H1 (cell line): ENCODE measurements around the gene SCAMP2. TPM values are rescaled to one million over a fixed set of nuclear protein-coding genes. Genes with fewer than 3 reads are reported as not detected.

Source experiments
- EZH2 ChIP-seq: fragments of 200-600 bp; sonication (generic); IDR thresholded peaks from 2 replicates; pipeline ENCODE4 v1.7.1; 2012; ENCODE audit warnings: low read depth, mild to moderate bottlenecking, moderate library complexity, low read length, inconsistent platforms; ENCODE audit not compliant: severe bottlenecking
- NANOG ChIP-seq: IDR thresholded peaks from 2 replicates; pipeline ENCODE4 v1.6.1; 2011; ENCODE audit warnings: low read length, low read depth, mild to moderate bottlenecking, inconsistent platforms; ENCODE audit not compliant: insufficient read depth, poor library complexity, severe bottlenecking
- NRF1 ChIP-seq: IDR thresholded peaks from 2 replicates; pipeline ENCODE4 v1.6.1; 2011; ENCODE audit warnings: mild to moderate bottlenecking, low read depth, low read length, improper control_type of control experiment
- POU5F1 ChIP-seq: IDR thresholded peaks from 2 replicates; pipeline ENCODE4 v1.6.1; 2011; ENCODE audit warnings: low read depth, mild to moderate bottlenecking, low read length, moderate library complexity
- TAF7 ChIP-seq: optimal IDR thresholded peaks from 2 replicates; pipeline ENCODE3; 2011; ENCODE audit warnings: low read depth, mild to moderate bottlenecking, inconsistent platforms, low read length, moderate library complexity, borderline replicate concordance
- polyA plus RNA-seq, 7 experiments: library from polyadenylated mRNA; depleted of rRNA in 3 of 7; stranded (reverse) in 5 of 7; unstranded in 2 of 7; fragments of >200 nt in 5 of 7; fragments of 200-250 nt in 2 of 7; gene quantifications; 1 replicate in 5 of 7; 2 replicates in 1 of 7; 4 replicates in 1 of 7; pipeline versions ENCODE4 v1.2.1 to v1.2.3, GENCODE V29; 2011 to 2013; ENCODE audit warnings: missing spikeins in 2 of 7, mixed read lengths in 2 of 7
- total RNA-seq: library from RNA; stranded (reverse); fragmentation: NEBNext Ultra II Directional; extraction: Animal tissue kit (Norgen Biotek cat#: 25700); gene quantifications from 2 replicates; pipeline ENCODE4 v1.2.1, GENCODE V29; 2021

SCAMP2 gene
- total and polyA plus RNA-seq, 2 of the 8 experiments (the other 6 are each of a cell fraction or from before 2014, with no cell fraction given): 41.7 to 131 TPM

GRCh38 chr15:74866090-74866489, 7.1 kb downstream of the SCAMP2 start (continued):
- TF ChIP-seq NANOG (no peak), NRF1 (no peak), TAF7 (no peak), EZH2 (no peak), POU5F1 (no peak)
